Endometrial microvascular endothelial cells (primary cell): ENCODE measurements around the gene IFNL1. TPM values are rescaled to one million over a fixed set of nuclear protein-coding genes. Genes with fewer than 3 reads are reported as not detected.
"Not testable (repeated sequence)": the region's sequence is repeated elsewhere in the genome, so short reads cannot be mapped to it uniquely, and the experiment has no call there.

Source experiments
- in situ Hi-C: cut with HindIII; loops from 2 replicates; pipeline ENCODE4 v1.10.0; 2017; ENCODE audit warnings: low sequenced_read_pairs, low pct_unique_long_range_greater_than_20kb; ENCODE audit errors: inconsistent ontology term
- total RNA-seq: library from RNA; depleted of rRNA; stranded (reverse); fragments of >200 nt; gene quantifications from one replicate; pipeline ENCODE4 v1.2.3, GENCODE V29; 2015; ENCODE audit errors: inconsistent ontology term

IFNL1 gene
- total RNA-seq, 1 donor from 2014 or later, result not detected

DNA sequence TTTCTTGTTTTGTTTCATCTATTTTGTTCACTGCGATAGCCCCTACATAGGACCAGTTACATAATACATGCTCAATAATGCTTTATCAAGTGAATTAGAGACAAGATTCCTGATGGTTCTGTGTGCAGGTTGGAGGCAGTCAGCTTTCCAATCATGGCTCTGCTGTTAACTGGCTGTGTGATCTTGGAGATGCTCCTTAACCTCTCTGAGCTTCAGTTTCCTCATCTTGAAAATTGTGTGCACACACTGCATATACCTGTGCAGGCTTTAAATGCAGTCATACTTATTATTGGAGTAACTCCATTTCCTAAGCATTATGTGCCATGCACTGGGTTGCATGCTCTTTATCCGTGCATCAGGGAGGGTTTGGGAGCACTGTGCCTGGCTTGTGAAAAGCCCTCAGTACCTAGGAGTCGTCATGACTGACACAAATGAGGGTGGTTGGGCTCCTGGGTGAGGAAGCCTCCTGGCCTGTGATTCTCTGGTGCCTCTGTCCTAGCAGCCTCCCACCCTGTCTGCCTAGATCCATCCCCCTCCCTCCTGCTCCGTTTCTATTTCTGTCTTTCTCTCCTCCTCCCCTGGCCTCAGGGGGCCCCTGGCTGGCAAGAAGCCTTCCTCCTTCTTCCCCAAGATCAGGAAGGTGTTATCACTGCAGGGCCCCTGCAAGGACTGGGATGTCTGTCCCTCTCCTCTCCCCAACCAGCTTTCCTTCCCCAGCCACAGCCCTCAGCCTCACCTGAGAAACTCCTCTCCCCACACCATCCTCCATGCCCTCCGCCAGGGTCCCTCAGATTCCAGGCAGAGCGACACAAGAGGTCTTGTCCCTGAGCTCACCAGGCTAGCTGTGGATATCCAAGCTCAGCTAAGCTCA lies 8.7 kb downstream of the IFNL1 start:
- in situ Hi-C loops, result no loop called here

GRCh38 chr19:39306075-39306474 lies 9.9 kb downstream of the IFNL1 start:
- in situ Hi-C loops, result no loop called here

DNA sequence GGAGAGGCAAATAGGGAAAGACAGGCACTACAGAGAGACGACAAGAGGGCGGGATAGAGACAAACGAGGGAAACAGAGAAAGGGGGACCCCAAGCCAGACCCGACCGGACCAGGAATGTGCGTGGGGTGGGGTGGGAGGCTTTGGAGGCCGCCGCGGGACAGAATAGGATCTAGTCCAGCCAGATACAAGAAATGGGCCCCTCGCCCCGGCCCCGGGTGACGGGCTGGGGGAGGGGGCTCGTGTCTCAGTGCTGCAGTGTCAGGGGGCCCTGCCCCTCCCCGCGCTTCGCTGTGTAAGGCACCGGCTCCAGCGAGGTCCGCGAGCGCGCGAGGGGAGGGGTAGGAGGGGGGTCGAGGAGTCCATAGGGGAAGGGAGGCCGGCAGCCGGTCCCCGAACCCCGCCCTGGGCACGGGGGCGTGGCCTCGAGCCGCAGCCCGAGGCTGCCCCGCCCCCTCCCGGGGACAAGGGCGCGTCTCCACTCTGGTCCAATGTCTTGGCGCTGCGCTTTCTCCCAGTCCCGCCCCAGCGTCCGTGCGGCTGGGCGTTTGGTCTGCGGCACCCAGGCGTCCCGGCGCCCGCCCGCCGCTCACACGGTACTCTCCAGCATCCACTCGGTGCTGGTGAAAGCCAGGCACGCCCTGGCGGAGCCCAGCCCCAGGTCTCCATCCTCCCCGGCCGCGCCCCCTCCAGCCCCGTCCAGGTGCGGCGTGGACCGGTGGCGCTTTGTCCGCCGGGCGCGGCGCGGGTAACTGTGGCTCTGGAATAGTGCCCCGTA lies 11.0 kb downstream of the IFNL1 start:
- in situ Hi-C loops, result no loop called here

GRCh38 chr19:39307822-39308530 lies 11.8 kb downstream of the IFNL1 start:
- in situ Hi-C loops, result no loop called here

DNA sequence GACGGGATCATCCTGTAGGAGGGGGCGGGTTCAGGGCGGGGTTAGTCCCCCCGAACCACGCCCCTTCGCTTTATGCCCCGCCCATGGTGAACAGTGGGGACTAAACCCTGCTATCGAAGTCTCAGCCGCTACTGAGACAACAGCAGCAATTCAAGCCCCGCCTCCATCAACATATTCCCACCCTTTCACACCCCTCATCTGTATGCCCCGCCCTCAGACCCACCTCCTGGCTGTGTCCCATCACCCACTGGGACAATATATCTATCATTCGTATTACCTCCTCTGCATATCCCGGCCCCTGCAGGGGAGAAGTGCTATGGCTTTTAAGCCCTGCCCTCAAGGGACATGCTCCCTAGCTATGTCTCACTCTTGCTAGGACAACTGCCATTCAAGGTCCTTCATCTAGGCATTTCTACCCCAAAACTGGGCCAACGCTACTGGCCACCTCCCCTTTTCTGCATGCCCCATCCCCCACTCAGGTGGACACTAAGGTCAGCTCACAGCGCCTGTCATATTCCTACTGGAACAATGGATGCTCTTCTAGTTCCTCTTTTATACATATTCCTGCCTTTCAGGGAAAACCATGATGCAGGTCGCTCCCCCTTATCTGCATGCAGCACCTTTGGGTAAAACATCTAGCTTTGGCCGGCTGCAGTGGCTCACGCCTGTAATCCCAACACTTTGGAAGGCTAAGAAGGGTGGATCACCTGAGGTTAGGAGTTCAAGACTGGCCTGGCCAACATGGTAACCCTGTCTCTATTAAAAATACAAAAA lies 12.5 kb downstream of the IFNL1 start:
- in situ Hi-C loops, result no loop called here

DNA sequence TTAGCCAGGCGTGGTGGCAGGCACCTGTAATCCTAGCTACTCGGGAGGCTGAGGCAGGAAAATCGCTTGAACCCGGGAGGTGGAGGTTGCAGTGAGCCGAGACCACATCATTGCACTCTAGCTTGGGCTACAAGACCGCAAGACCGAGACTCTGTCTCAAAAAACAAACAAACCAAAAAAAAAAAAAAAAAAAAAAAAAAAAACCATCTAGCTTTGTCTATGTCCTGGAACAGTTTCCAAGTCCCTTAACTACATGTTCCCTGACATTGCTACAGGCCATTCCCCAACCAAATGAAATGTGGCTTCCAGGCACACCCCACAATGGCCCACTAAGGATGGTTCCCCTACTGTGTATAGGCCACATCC lies 13.1 kb downstream of the IFNL1 start:
- in situ Hi-C loops, result not testable (repeated sequence)

GRCh38 chr19:39310558-39311311 lies 14.5 kb downstream of the IFNL1 start:
- in situ Hi-C loops, result no loop called here

- in situ Hi-C loops, result no loop called here
Measured at GRCh38 chr19:39314016-39314728, 18.0 kb downstream of the IFNL1 start.

- in situ Hi-C loops, result no loop called here
Measured at GRCh38 chr19:39315933-39316332, 19.7 kb downstream of the IFNL1 start.

DNA sequence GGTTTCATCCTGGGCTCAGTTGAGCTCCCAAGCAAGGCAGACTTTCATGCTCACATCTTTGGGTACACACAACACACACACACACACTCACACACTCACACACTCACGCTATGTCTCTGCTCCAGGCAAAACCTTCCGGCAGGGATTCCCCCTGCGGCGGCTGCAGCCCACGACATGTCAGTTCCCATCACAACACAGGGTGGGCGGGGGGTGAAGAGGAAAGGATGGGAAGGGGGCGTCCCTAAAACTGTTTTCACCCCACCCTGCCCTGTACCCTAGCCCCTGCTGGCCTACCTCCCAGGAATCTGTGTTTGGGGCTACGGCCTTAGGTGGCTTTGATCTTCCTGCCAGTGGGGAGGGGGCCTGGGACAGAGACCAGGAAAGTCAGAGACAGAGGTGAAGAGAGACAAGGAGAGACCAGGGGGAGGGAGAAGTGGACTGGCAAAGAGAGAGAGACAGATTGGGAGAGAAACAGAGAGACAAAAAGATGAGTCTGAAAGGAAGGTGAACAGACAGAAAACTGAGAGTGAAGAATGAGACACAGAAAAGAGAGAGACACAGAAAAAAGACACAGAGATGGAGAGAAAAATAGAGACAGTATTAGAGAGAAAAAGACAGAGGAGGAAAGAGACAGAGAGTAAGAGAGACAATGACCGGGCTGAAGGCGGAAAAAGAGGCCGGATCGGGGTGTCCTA lies 20.6 kb downstream of the IFNL1 start:
- in situ Hi-C loops, result no loop called here

- in situ Hi-C loops, result no loop called here
Measured at GRCh38 chr19:39317476-39317875, 21.3 kb downstream of the IFNL1 start.

- in situ Hi-C loops, result no loop called here
Measured at GRCh38 chr19:39318071-39318470, 21.9 kb downstream of the IFNL1 start.

DNA sequence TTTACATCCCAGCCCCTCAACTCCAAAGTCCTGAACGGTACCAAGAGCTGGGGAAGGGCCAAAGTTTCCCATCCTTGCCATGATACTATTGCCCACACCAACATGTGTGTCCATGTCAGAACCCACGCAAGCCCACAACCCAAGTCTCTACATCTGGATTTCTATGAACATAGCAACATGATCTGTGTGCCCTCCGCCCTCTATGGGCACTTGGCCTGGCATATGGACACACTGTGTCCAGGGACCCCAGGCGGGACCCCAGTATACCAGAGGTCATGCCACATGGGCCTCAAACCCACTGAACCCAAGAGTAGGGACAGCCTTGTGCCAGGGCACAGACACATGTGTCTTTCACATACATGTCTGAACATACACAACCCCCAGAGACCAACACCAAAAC lies 22.5 kb downstream of the IFNL1 start:
- in situ Hi-C loops, result no loop called here

- in situ Hi-C loops, result no loop called here
Measured at GRCh38 chr19:39319098-39319891, 23.1 kb downstream of the IFNL1 start.

DNA sequence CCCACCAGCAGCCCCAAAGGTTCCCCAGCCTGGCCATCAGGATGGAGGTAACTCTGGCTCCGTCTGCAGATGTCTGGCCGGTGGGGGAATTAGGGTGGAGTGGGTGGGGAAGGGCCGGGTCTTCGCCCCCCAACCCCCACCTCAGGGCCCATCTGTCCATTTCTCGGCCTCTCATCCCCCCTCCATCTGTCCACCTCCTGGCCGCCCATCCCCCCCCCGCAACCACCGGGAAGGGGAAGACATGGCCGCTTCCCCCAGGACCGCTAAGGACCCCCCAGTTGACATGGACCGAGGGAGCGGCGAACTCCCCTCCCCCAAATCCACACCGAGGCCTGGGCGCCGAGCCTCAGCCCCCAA lies 23.7 kb downstream of the IFNL1 start:
- in situ Hi-C loops, result no loop called here

DNA sequence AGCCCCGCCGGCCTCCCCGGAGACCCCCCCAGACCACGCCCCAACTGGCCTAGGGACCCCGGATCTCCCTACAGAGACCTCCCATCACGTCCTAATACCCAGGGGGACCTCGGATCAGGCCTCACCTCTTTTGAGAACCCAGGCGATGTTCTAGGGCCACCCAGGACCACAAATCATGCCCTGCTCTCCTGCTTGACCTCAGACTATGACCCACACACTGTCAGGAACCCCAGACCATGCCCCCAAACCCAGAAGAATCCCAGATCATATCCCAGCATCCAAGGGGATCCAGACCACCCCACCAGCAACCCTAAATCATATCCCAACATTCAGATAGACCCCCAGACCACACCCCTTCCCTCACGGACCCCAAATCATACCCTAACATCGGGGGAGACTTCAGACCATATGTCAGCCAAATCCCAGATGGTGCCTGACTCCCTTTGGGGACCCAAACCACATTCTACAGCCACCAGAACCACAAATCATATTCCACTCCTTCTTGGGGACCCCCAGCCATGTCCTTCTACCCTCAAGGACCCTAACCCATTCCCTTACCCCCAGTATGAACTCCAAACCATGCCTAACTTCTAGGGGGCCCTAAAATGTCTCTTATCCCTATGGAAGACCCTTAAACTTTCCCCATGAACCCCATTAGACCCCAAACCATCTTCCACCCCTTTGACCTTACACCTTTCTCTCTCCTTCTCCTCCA lies 25.1 kb downstream of the IFNL1 start:
- in situ Hi-C loops, result no loop called here
